Osteoblast (primary cell): ENCODE measurements around the gene CDK5R1. TPM values are rescaled to one million over a fixed set of nuclear protein-coding genes. Genes with fewer than 3 reads are reported as not detected.

ENCODE experiments used
- small RNA-seq: library from RNA; depleted of rRNA; stranded (forward); fragments of <200 nt; gene quantifications from one replicate; pipeline ENCODE3, GENCODE V24; 2012
- total RNA-seq: library from RNA; depleted of rRNA; stranded (reverse); fragments of >200 nt; gene quantifications from 2 replicates; pipeline ENCODE4 v1.2.3, GENCODE V29; 2012

Gene CDK5R1
- total RNA-seq, 1 donor = 0.72 TPM

Small RNA genes lying within 50 kb of the gene (small RNA-seq; reads per million reads assigned to genes)
- gene RF00019 = not detected

Other genes with a start within 250 kb of the CDK5R1 start
- under 0.01 TPM in 2 replicates for gene RHBDL3, start 221.2 kb upstream of the CDK5R1 start, total RNA-seq
- gene C17orf75, start 144.8 kb upstream of the CDK5R1 start, total RNA-seq = 12.7 and 15.9 TPM in 2 replicates
- 131 and 144 TPM in 2 replicates for gene ZNF207, start 136.8 kb upstream of the CDK5R1 start, total RNA-seq
- 61.2 and 84.9 TPM in 2 replicates for gene PSMD11, start 42.5 kb upstream of the CDK5R1 start, total RNA-seq